ENCODE results near the gene RRP9. TPM values are rescaled to one million over a fixed set of nuclear protein-coding genes. Genes with fewer than 3 reads are reported as not detected.

RRP9 gene
- total RNA-seq, 2 donors from 2014 or later: 21.5 to 53.0 TPM

- no peak overlapping the region for H3K27ac Mint-ChIP-seq
- peaks cover 10% of the 10 kb centered on the region for H3K4me1 Mint-ChIP-seq
- no peak for ATAC-seq (replicated peaks)
- peaks cover 7% of the 10 kb centered on the region for H3K36me3 Mint-ChIP-seq (ENCODE audit: low read depth)
- H3K4me3 Mint-ChIP-seq: no peak overlapping the region
- peaks cover 24% of the 10 kb centered on the region for H3K27me3 Mint-ChIP-seq
- no peaks in the 10 kb centered on the region for H3K9me3 Mint-ChIP-seq
Observed at GRCh38 chr3:51954713-51955112, 13.0 kb upstream of the RRP9 start.

- H3K27me3 Mint-ChIP-seq: peaks cover 24% of the 10 kb centered on the region
- H3K27ac Mint-ChIP-seq: no peak overlapping the region
- no peaks in the 10 kb centered on the region for H3K9me3 Mint-ChIP-seq
- peaks cover 7% of the 10 kb centered on the region for H3K36me3 Mint-ChIP-seq (ENCODE audit: low read depth)
- peaks cover 10% of the 10 kb centered on the region for H3K4me1 Mint-ChIP-seq
- H3K4me3 Mint-ChIP-seq: no peak overlapping the region
- no peak for ATAC-seq (replicated peaks)
Observed at GRCh38 chr3:51954105-51954504, 12.4 kb upstream of the RRP9 start.

- Mint-ChIP-seq H3K4me1 (peaks cover 9% of the 10 kb centered on the region), H3K4me3 (no peak overlapping the region), H3K27me3 (peaks cover 23% of the 10 kb centered on the region), H3K9me3 (no peaks in the 10 kb centered on the region), H3K36me3 (ENCODE audit: low read depth) (peaks cover 5% of the 10 kb centered on the region), H3K27ac (no peak overlapping the region)
- ATAC-seq (replicated peaks): no peak
Observed at GRCh38 chr3:51953445-51953844, 11.7 kb upstream of the RRP9 start.

GRCh38 chr3:51950899-51951298 lies 9.2 kb upstream of the RRP9 start:
- H3K4me3 Mint-ChIP-seq: no peak overlapping the region
- peaks cover 5% of the 10 kb centered on the region for H3K4me1 Mint-ChIP-seq
- H3K9me3 Mint-ChIP-seq: no peaks in the 10 kb centered on the region
- H3K36me3 Mint-ChIP-seq (ENCODE audit: low read depth): no peaks in the 10 kb centered on the region
- H3K27ac Mint-ChIP-seq: no peak overlapping the region
- ATAC-seq (replicated peaks): no peak
- peaks cover 19% of the 10 kb centered on the region for H3K27me3 Mint-ChIP-seq

GRCh38 chr3:51949121-51949520 lies 7.4 kb upstream of the RRP9 start:
- no peaks in the 10 kb centered on the region for H3K36me3 Mint-ChIP-seq (ENCODE audit: low read depth)
- H3K4me3 Mint-ChIP-seq: no peak overlapping the region
- no peak overlapping the region for H3K27ac Mint-ChIP-seq
- no peak for ATAC-seq (replicated peaks)
- peaks cover 5% of the 10 kb centered on the region for H3K4me1 Mint-ChIP-seq
- H3K9me3 Mint-ChIP-seq: no peaks in the 10 kb centered on the region
- H3K27me3 Mint-ChIP-seq: peaks cover 13% of the 10 kb centered on the region

- Mint-ChIP-seq H3K36me3 (ENCODE audit: low read depth) (no peaks in the 10 kb centered on the region), H3K27ac (no peak overlapping the region), H3K4me3 (no peak overlapping the region), H3K9me3 (no peaks in the 10 kb centered on the region), H3K4me1 (no peaks in the 10 kb centered on the region), H3K27me3 (peaks cover 3% of the 10 kb centered on the region)
- no peak for ATAC-seq (replicated peaks)
Observed at GRCh38 chr3:51948016-51948580, 6.4 kb upstream of the RRP9 start.

- Mint-ChIP-seq H3K4me3 (no peak overlapping the region), H3K4me1 (no peaks in the 10 kb centered on the region)
Observed at GRCh38 chr3:51947215-51947900, 5.7 kb upstream of the RRP9 start.

GRCh38 chr3:51946796-51947195 lies 5.1 kb upstream of the RRP9 start:
- no peak for ATAC-seq (replicated peaks)
- Mint-ChIP-seq H3K9me3 (no peaks in the 10 kb centered on the region), H3K4me3 (no peak overlapping the region), H3K4me1 (no peaks in the 10 kb centered on the region), H3K36me3 (ENCODE audit: low read depth) (no peaks in the 10 kb centered on the region), H3K27me3 (no peaks in the 10 kb centered on the region), H3K27ac (peak overlapping the region; percentile 61)

More at GRCh38 chr3:51947215-51947900, 5.7 kb upstream of the RRP9 start:
- no peaks in the 10 kb centered on the region for H3K36me3 Mint-ChIP-seq (ENCODE audit: low read depth)
- H3K27me3 Mint-ChIP-seq: no peaks in the 10 kb centered on the region
- H3K27ac Mint-ChIP-seq: peak overlapping the region; percentile 61
- no peak for ATAC-seq (replicated peaks)
- no peaks in the 10 kb centered on the region for H3K9me3 Mint-ChIP-seq

- H3K4me3 Mint-ChIP-seq: no peak overlapping the region
- ATAC-seq (replicated peaks): no peak
- no peaks in the 10 kb centered on the region for H3K4me1 Mint-ChIP-seq
- peak overlapping the region; percentile 61 for H3K27ac Mint-ChIP-seq
- H3K9me3 Mint-ChIP-seq: no peaks in the 10 kb centered on the region
- no peaks in the 10 kb centered on the region for H3K27me3 Mint-ChIP-seq
- H3K36me3 Mint-ChIP-seq (ENCODE audit: low read depth): no peaks in the 10 kb centered on the region
Observed at GRCh38 chr3:51945926-51946705, 4.4 kb upstream of the RRP9 start.

- no peak for ATAC-seq (replicated peaks)
- Mint-ChIP-seq H3K4me1 (peaks cover 8% of the 10 kb centered on the region), H3K27ac (peak overlapping the region; percentile 61), H3K36me3 (ENCODE audit: low read depth) (peaks cover 8% of the 10 kb centered on the region), H3K9me3 (no peaks in the 10 kb centered on the region), H3K4me3 (no peak overlapping the region), H3K27me3 (no peaks in the 10 kb centered on the region)
Observed at GRCh38 chr3:51945031-51945840, 3.5 kb upstream of the RRP9 start.

- Mint-ChIP-seq H3K4me3 (no peak overlapping the region), H3K27ac (peak overlapping the region; percentile 85), H3K27me3 (no peaks in the 10 kb centered on the region), H3K36me3 (ENCODE audit: low read depth) (peaks cover 15% of the 10 kb centered on the region), H3K9me3 (no peaks in the 10 kb centered on the region), H3K4me1 (peaks cover 10% of the 10 kb centered on the region)
- ATAC-seq (replicated peaks): no peak
Observed at GRCh38 chr3:51944451-51945021, 2.8 kb upstream of the RRP9 start.

- no peak for ATAC-seq (replicated peaks)
- Mint-ChIP-seq H3K9me3 (no peaks in the 10 kb centered on the region), H3K4me3 (peak overlapping the region; percentile 81), H3K27ac (peak overlapping the region; percentile 85), H3K36me3 (ENCODE audit: low read depth) (peaks cover 22% of the 10 kb centered on the region), H3K4me1 (peaks cover 16% of the 10 kb centered on the region), H3K27me3 (no peaks in the 10 kb centered on the region)
Observed at GRCh38 chr3:51943451-51944391, 2.0 kb upstream of the RRP9 start.
